ENCODE results near the gene ZNF576.

DNA sequence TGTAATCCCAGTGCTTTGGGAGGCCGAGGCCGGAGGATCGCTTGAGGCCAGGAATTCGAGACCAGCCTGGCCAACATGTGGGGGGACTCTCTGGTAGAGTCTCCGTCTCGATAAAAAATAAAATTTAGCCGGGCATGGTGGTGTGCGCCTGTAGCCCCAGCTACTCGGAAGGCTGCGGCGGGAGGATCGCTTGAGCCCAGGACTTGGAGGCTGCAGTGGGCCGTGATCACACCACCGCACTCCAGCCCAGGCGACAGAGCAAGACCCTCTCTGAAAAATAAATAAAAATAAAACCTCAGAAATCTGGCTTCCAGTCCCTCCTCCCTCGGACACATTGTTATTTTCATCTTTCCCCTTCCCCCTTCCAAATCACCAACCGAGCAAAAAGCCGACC, 793 bp upstream of the ZNF576 start:
- TF ChIP-seq CTCF (IDR thresholded peaks at IDR 0.05) (no peak), EP300 (IDR thresholded peaks at IDR 0.05) (no peak), POLR2A (IDR thresholded peaks at IDR 0.05) (no peak)

Data from tibial nerve (tissue), 4 donors.